Mesenchymal stem cell (in vitro differentiated cells and primary cell): ENCODE data around the gene CRNKL1.

Experiments used
- DNase-seq: peaks from one replicate; pipeline ENCODE4 v3.0.0-alpha.2; 2013
- H2AFZ ChIP-seq: one replicate; pipeline ENCODE4 v1.6.1; 2013; ENCODE audit warnings: low read depth, mild to moderate bottlenecking, control low read depth, inconsistent platforms, low read length, moderate library complexity
- H2AK5ac ChIP-seq: 2 replicates; pipeline ENCODE4 v1.6.1; 2013; ENCODE audit warnings: low read length, moderate library complexity, mild to moderate bottlenecking, inconsistent platforms; ENCODE audit not compliant: severe bottlenecking
- H2BK120ac ChIP-seq: one replicate; pipeline ENCODE4 v1.6.1; 2013; ENCODE audit warnings: low read depth, mild to moderate bottlenecking, inconsistent platforms, low read length, moderate library complexity
- H2BK12ac ChIP-seq, 2 experiments: one replicate each; pipeline ENCODE4 v1.6.1; 2013; ENCODE audit warnings: inconsistent platforms in 2 of 2, low read length in 2 of 2, mild to moderate bottlenecking in 2 of 2, moderate library complexity in 2 of 2, control low read depth in 1 of 2
- H2BK15ac ChIP-seq: one replicate; pipeline ENCODE4 v1.6.1; 2013; ENCODE audit warnings: mild to moderate bottlenecking, low read depth, inconsistent platforms; ENCODE audit not compliant: poor library complexity, severe bottlenecking
- H2BK5ac ChIP-seq: 2 replicates; pipeline ENCODE4 v1.6.1; 2013; ENCODE audit warnings: low read depth, mild to moderate bottlenecking, low read length, control low read depth, inconsistent platforms; ENCODE audit not compliant: poor library complexity, severe bottlenecking
- H3K14ac ChIP-seq, 2 experiments: one replicate each; pipeline ENCODE4 v1.6.1; 2013; ENCODE audit warnings: inconsistent platforms in 2 of 2, low read length in 2 of 2, control low read depth in 1 of 2, mild to moderate bottlenecking in 1 of 2, moderate library complexity in 1 of 2
- H3K18ac ChIP-seq, 2 experiments: one replicate each; pipeline ENCODE4 v1.6.1; 2013; ENCODE audit warnings: inconsistent platforms in 2 of 2, low read length in 2 of 2, control low read depth in 1 of 2, low read depth in 1 of 2, mild to moderate bottlenecking in 1 of 2
- H3K23ac ChIP-seq, 2 experiments: one replicate each; pipeline ENCODE4 v1.6.1; 2013; ENCODE audit warnings: inconsistent platforms in 2 of 2, low read length in 2 of 2, mild to moderate bottlenecking in 2 of 2, moderate library complexity in 2 of 2, control low read depth in 1 of 2
- H3K27ac ChIP-seq: 2 replicates; pipeline ENCODE4 v1.5.1; 2013; ENCODE audit warnings: mild to moderate bottlenecking, moderate library complexity, low read length, control low read depth, inconsistent platforms; ENCODE audit not compliant: poor library complexity, severe bottlenecking
- H3K27me3 ChIP-seq, 2 experiments: 2 replicates each; pipeline versions ENCODE4 v1.6.1 to v1.7.0; 2013; ENCODE audit warnings: low read length in 2 of 2, mild to moderate bottlenecking in 2 of 2, moderate library complexity in 2 of 2, control low read depth in 1 of 2, inconsistent platforms in 1 of 2; ENCODE audit not compliant: control insufficient read depth in 1 of 2, insufficient read depth in 1 of 2
- H3K36me3 ChIP-seq, 2 experiments: 2 replicates each; pipeline versions ENCODE4 v1.6.1 to v1.7.0; 2013; ENCODE audit warnings: low read length in 2 of 2, control low read depth in 1 of 2, inconsistent platforms in 1 of 2, low read depth in 1 of 2, mild to moderate bottlenecking in 1 of 2; ENCODE audit not compliant: insufficient read depth in 2 of 2, control insufficient read depth in 1 of 2
- H3K4ac ChIP-seq, 2 experiments: one replicate each; pipeline ENCODE4 v1.6.1; 2013; ENCODE audit warnings: inconsistent platforms in 2 of 2, low read length in 2 of 2, mild to moderate bottlenecking in 2 of 2, moderate library complexity in 2 of 2, control low read depth in 1 of 2, low read depth in 1 of 2
- H3K4me1 ChIP-seq: 2 replicates; pipeline ENCODE4 v1.6.1; 2013; ENCODE audit warnings: low read depth, low read length, control low read depth; ENCODE audit not compliant: control insufficient read depth, insufficient read depth
- H3K4me2 ChIP-seq: 2 replicates; pipeline ENCODE4 v1.6.1; 2013; ENCODE audit warnings: low read length, mild to moderate bottlenecking, inconsistent platforms; ENCODE audit not compliant: poor library complexity, severe bottlenecking
- H3K4me3 ChIP-seq, 2 experiments: 2 replicates each; pipeline versions ENCODE4 v1.5.1 to v1.7.0; 2013; ENCODE audit warnings: low read length in 2 of 2, mild to moderate bottlenecking in 2 of 2, control low read depth in 1 of 2, low read depth in 1 of 2; ENCODE audit not compliant: insufficient read depth in 1 of 2
- H3K79me1 ChIP-seq: replicated peaks from 2 replicates; pipeline ENCODE4 v1.6.1; 2013; ENCODE audit warnings: mild to moderate bottlenecking, control low read depth, low read length, inconsistent platforms; ENCODE audit not compliant: poor library complexity, severe bottlenecking
- H3K9ac ChIP-seq: 2 replicates; pipeline ENCODE4 v1.7.0; 2013; ENCODE audit warnings: mild to moderate bottlenecking, low read length, moderate library complexity
- H3K9me3 ChIP-seq: 2 replicates; pipeline ENCODE4 v1.7.0; 2013; ENCODE audit warnings: mild to moderate bottlenecking, low read length; ENCODE audit not compliant: control insufficient read depth
- H4K8ac ChIP-seq: one replicate; pipeline ENCODE4 v1.6.1; 2013; ENCODE audit warnings: inconsistent platforms, mild to moderate bottlenecking, low read length, moderate library complexity
- H4K91ac ChIP-seq: one replicate; pipeline ENCODE4 v1.6.1; 2013; ENCODE audit warnings: mild to moderate bottlenecking, low read length, inconsistent platforms
- WGBS: methylation state at CpG from one replicate; pipeline ENCODE4 v1.1.7; 2013; ENCODE audit warnings: mixed read lengths; 5-methylcytosine and 5-hydroxymethylcytosine counted together

The CRNKL1 gene

DNA sequence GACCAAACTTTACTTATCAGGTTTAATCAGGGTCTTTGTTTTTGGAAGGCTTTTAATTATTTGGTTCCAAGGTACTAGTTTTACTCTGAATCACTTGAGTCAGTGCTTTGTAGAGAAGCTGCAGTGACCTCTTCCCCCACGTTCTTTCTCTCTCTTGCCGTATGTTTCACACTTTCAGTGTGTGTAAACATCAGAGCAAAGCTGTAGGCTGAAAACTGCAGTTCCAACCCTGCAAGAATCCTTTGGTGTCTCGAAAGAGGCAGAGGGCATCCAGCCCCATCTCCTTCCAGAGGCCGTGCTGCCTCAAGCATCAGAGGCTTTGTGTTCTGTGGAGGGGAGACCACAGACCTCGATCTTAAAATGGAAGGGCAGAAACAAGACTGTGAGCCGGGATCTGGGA, 42.1 kb upstream of the CRNKL1 start:
- no peak overlapping the region for H3K27ac ChIP-seq
- H2BK15ac ChIP-seq, result no peak overlapping the region
- peaks cover 6% of the 10 kb centered on the region in 2 experiments for H3K27me3 ChIP-seq
- no peak overlapping the region for H3K14ac ChIP-seq
- no peak overlapping the region for H2BK12ac ChIP-seq
- no peak overlapping the region for H4K8ac ChIP-seq
- H2BK5ac ChIP-seq, result no peak overlapping the region
- no peak overlapping the region for H3K18ac ChIP-seq
- H3K4me1 ChIP-seq, result no peaks in the 10 kb centered on the region
- no peak overlapping the region for H3K4ac ChIP-seq
- H4K91ac ChIP-seq, result no peak overlapping the region
- no peak overlapping the region for H2AK5ac ChIP-seq
- H3K9me3 ChIP-seq, result no peaks in the 10 kb centered on the region
- no peak overlapping the region for H3K23ac ChIP-seq
- 73% methylated on average over 6 of the region's 6 CpGs for WGBS
- no peak overlapping the region for H3K4me2 ChIP-seq
- H3K4me3 ChIP-seq, result no peak overlapping the region
- H3K36me3 ChIP-seq, result no peaks in the 10 kb centered on the region
- H3K79me1 ChIP-seq, result no peaks in the 10 kb centered on the region
- DNase-seq, result no peak
- no peak overlapping the region for H2BK120ac ChIP-seq
- no peak overlapping the region for H2AFZ ChIP-seq
- H3K9ac ChIP-seq, result no peak overlapping the region

DNA sequence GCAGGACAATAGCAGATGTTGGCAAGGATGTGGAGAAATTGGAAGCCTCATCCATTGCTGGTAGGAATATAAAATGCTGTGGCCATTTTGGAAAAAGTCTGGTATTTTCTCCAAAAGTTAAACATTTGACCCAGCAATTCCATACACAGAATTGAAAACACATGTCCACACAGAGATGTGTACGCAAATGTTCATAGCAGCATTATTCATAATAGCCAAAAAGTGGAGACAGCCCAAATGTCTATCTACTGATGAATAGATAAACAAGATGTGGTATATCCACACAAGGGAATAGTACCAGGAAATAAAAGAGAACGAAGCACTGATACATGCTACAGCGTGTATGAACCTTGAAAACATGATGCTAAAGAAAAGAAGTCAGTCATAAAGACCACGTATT, 40.6 kb upstream of the CRNKL1 start:
- Histone ChIP-seq H2BK15ac (no peak overlapping the region), H3K27ac (no peak overlapping the region), H2BK5ac (no peak overlapping the region), H2AFZ (no peak overlapping the region), H3K36me3 (no peaks in the 10 kb centered on the region), H3K4ac (no peak overlapping the region), H3K4me2 (no peak overlapping the region), H3K4me1 (no peaks in the 10 kb centered on the region), H4K91ac (no peak overlapping the region), H3K9ac (no peak overlapping the region), H3K23ac (no peak overlapping the region), H3K9me3 (no peaks in the 10 kb centered on the region), H2BK12ac (no peak overlapping the region), H4K8ac (no peak overlapping the region), H3K79me1 (no peaks in the 10 kb centered on the region), H3K4me3 (no peak overlapping the region), H3K27me3 (peaks cover 6 to 10% of the 10 kb centered on the region in 2 experiments), H2AK5ac (no peak overlapping the region), H2BK120ac (no peak overlapping the region), H3K18ac (no peak overlapping the region), H3K14ac (no peak overlapping the region)
- no peak for DNase-seq
- 84% methylated on average over 3 of the region's 4 CpGs for WGBS

DNA sequence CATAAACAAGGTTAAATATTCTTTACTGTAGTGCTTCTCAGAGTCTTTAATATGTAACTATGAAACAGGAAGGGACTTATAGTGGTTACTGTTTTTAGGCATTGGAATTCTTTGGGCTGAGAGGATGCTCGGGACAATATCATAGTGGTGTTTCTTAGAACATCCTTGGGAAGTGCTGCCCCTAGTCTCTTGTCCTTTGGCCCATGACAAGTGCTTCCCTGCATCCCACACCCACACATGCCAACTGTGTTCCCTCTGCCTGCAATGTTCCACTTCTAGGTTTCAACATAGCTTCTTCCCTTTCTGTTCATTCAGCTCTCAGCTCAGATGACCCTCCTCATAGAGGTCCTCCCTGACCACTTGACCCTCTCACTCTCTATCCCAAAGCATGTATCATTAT, 37.7 kb upstream of the CRNKL1 start:
- Histone ChIP-seq H3K9me3 (no peaks in the 10 kb centered on the region), H2BK15ac (no peak overlapping the region), H4K8ac (no peak overlapping the region), H3K4me2 (no peak overlapping the region), H3K4me3 (no peak overlapping the region), H3K14ac (no peak overlapping the region), H3K36me3 (no peaks in the 10 kb centered on the region), H3K27me3 (peaks cover 8 to 10% of the 10 kb centered on the region in 2 experiments), H2BK5ac (no peak overlapping the region), H3K79me1 (no peaks in the 10 kb centered on the region), H4K91ac (no peak overlapping the region), H3K18ac (no peak overlapping the region), H3K27ac (no peak overlapping the region), H2BK12ac (no peak overlapping the region), H3K23ac (no peak overlapping the region), H3K9ac (no peak overlapping the region), H2BK120ac (no peak overlapping the region), H3K4ac (no peak overlapping the region), H3K4me1 (no peaks in the 10 kb centered on the region), H2AFZ (no peak overlapping the region), H2AK5ac (no peak overlapping the region)
- 88% methylated on average over 1 of the region's 1 CpG for WGBS
- no peak for DNase-seq

DNA sequence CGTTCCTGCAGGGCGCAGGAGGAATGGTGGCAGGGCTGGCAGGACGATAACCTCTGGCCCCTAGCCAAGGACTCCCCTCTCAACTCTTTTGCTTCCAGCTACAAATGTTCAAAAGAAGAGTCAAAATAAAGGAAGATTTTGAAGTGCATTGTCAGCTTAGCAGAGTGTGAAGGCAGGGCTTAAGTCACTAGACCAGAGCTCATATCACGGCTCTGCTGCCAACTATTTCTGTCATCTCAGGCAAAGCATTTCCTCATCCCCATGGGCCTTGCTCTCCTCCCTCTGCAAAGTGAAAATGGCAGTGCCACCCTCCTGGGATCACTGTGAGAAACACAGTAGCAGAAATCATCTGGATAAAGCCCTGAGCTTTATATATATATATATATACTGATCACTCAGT, 36.8 kb upstream of the CRNKL1 start:
- no peak overlapping the region for H3K9ac ChIP-seq
- no peak overlapping the region for H2BK120ac ChIP-seq
- H3K14ac ChIP-seq, result no peak overlapping the region
- no peak overlapping the region for H3K4me2 ChIP-seq
- H3K18ac ChIP-seq, result no peak overlapping the region
- no peak overlapping the region for H3K23ac ChIP-seq
- no peak overlapping the region for H4K8ac ChIP-seq
- DNase-seq, result no peak
- H2BK12ac ChIP-seq, result no peak overlapping the region
- H3K9me3 ChIP-seq, result no peaks in the 10 kb centered on the region
- no peak overlapping the region for H3K4me3 ChIP-seq
- H2AK5ac ChIP-seq, result no peak overlapping the region
- no peak overlapping the region for H3K27ac ChIP-seq
- H3K36me3 ChIP-seq, result no peaks in the 10 kb centered on the region
- no peak overlapping the region for H4K91ac ChIP-seq
- no peak overlapping the region for H3K4ac ChIP-seq
- peaks cover 10 to 14% of the 10 kb centered on the region in 2 experiments for H3K27me3 ChIP-seq
- 89% methylated on average over 4 of the region's 4 CpGs for WGBS
- H2AFZ ChIP-seq, result no peak overlapping the region
- no peak overlapping the region for H2BK15ac ChIP-seq
- no peaks in the 10 kb centered on the region for H3K4me1 ChIP-seq
- no peaks in the 10 kb centered on the region for H3K79me1 ChIP-seq
- H2BK5ac ChIP-seq, result no peak overlapping the region
